H9 (cell line): ENCODE measurements around the gene TMEM51. TPM values are rescaled to one million over a fixed set of nuclear protein-coding genes. Genes with fewer than 3 reads are reported as not detected.

Source experiments
- DNase-seq: peaks from one replicate; pipeline ENCODE4 v3.0.0-alpha.2; 2017
- H2AFZ ChIP-seq: one replicate; pipeline ENCODE4 v1.6.1; 2013; ENCODE audit warnings: mild to moderate bottlenecking, low read length, control low read depth, moderate library complexity
- H2AK5ac ChIP-seq: 2 replicates; pipeline ENCODE4 v1.6.1; 2013; ENCODE audit warnings: low read length, control low read depth, mixed read lengths; ENCODE audit not compliant: insufficient read length
- H2BK120ac ChIP-seq: one replicate; pipeline ENCODE4 v1.6.1; 2013; ENCODE audit warnings: low read depth, mild to moderate bottlenecking, low read length, control low read depth, inconsistent platforms; ENCODE audit not compliant: poor library complexity, severe bottlenecking
- H2BK12ac ChIP-seq: 2 replicates; pipeline ENCODE4 v1.6.1; 2013; ENCODE audit warnings: low read length, control low read depth, mixed read lengths, low read depth; ENCODE audit not compliant: insufficient read length
- H2BK15ac ChIP-seq: 2 replicates; pipeline ENCODE4 v1.6.1; 2013; ENCODE audit warnings: low read depth, low read length, control low read depth
- H2BK20ac ChIP-seq: one replicate; pipeline ENCODE4 v1.6.1; 2013; ENCODE audit warnings: low read depth, mild to moderate bottlenecking, low read length, control low read depth, inconsistent platforms; ENCODE audit not compliant: poor library complexity, severe bottlenecking
- H2BK5ac ChIP-seq: 2 replicates; pipeline ENCODE4 v1.6.1; 2013; ENCODE audit warnings: low read length, control low read depth, mixed read lengths; ENCODE audit not compliant: insufficient read length
- H3K14ac ChIP-seq: 2 replicates; pipeline ENCODE4 v1.6.1; 2013; ENCODE audit warnings: low read length, control low read depth; ENCODE audit not compliant: insufficient read depth
- H3K18ac ChIP-seq: 2 replicates; pipeline ENCODE4 v1.6.1; 2013; ENCODE audit warnings: low read depth, mild to moderate bottlenecking, mixed read lengths, low read length, control low read depth; ENCODE audit not compliant: insufficient read length
- H3K23ac ChIP-seq: 2 replicates; pipeline ENCODE4 v1.6.1; 2013; ENCODE audit warnings: low read length, control low read depth, mixed read lengths, low read depth; ENCODE audit not compliant: insufficient read length
- H3K23me2 ChIP-seq: 2 replicates; pipeline ENCODE4 v1.6.1; 2013; ENCODE audit warnings: low read depth, mild to moderate bottlenecking, mixed read lengths, low read length, control low read depth; ENCODE audit not compliant: insufficient read length, poor library complexity, severe bottlenecking
- H3K27ac ChIP-seq: 2 replicates; pipeline ENCODE4 v1.5.1; 2013; ENCODE audit warnings: low read length, control low read depth, mixed read lengths, low read depth; ENCODE audit not compliant: insufficient read length
- H3K27me3 ChIP-seq: 2 replicates; pipeline ENCODE4 v1.6.1; 2013; ENCODE audit warnings: low read length, control low read depth, inconsistent platforms; ENCODE audit not compliant: insufficient read depth
- H3K4ac ChIP-seq: 2 replicates; pipeline ENCODE4 v1.6.1; 2013; ENCODE audit warnings: low read depth, mild to moderate bottlenecking, control low read depth, inconsistent platforms, low read length, moderate library complexity
- H3K4me1 ChIP-seq: 2 replicates; pipeline ENCODE4 v1.6.1; 2013; ENCODE audit warnings: low read length, control low read depth, inconsistent platforms; ENCODE audit not compliant: insufficient read depth
- H3K4me2 ChIP-seq: 2 replicates; pipeline ENCODE4 v1.6.1; 2013; ENCODE audit warnings: low read length, control low read depth, mixed read lengths; ENCODE audit not compliant: insufficient read length, insufficient read depth
- H3K56ac ChIP-seq: 2 replicates; pipeline ENCODE4 v1.6.1; 2013; ENCODE audit warnings: low read depth, mild to moderate bottlenecking, mixed read lengths, low read length, control low read depth; ENCODE audit not compliant: insufficient read length
- H3K79me1 ChIP-seq: 2 replicates; pipeline ENCODE4 v1.6.1; 2013; ENCODE audit warnings: low read depth, mild to moderate bottlenecking, moderate library complexity, low read length, control low read depth, inconsistent platforms; ENCODE audit not compliant: insufficient read depth, poor library complexity, severe bottlenecking
- H3K79me2 ChIP-seq: 2 replicates; pipeline ENCODE4 v1.6.1; 2013; ENCODE audit warnings: low read length, control low read depth, inconsistent platforms; ENCODE audit not compliant: insufficient read depth
- H3K9ac ChIP-seq: 2 replicates; pipeline ENCODE4 v1.6.1; 2013; ENCODE audit warnings: low read length, control low read depth, mixed read lengths; ENCODE audit not compliant: insufficient read length; ENCODE audit errors: extremely low read depth
- H3K9me3 ChIP-seq: one replicate; pipeline ENCODE4 v1.6.1; 2013; ENCODE audit warnings: low read depth, low read length, inconsistent platforms; ENCODE audit not compliant: control insufficient read depth
- H3T11ph ChIP-seq: one replicate; pipeline ENCODE4 v1.6.1; 2013; ENCODE audit warnings: mild to moderate bottlenecking, low read length, control low read depth, inconsistent platforms
- H4K20me1 ChIP-seq: one replicate; pipeline ENCODE4 v1.6.1; 2013; ENCODE audit not compliant: control insufficient read depth, insufficient read length, insufficient read depth
- H4K5ac ChIP-seq: 2 replicates; pipeline ENCODE4 v1.6.1; 2013; ENCODE audit warnings: low read depth, mild to moderate bottlenecking, mixed read lengths, low read length, control low read depth; ENCODE audit not compliant: insufficient read length
- H4K8ac ChIP-seq: replicated peaks from 2 replicates; pipeline ENCODE4 v1.6.1; 2013; ENCODE audit warnings: low read length, control low read depth, mixed read lengths, low read depth; ENCODE audit not compliant: insufficient read length
- H4K91ac ChIP-seq: 2 replicates; pipeline ENCODE4 v1.6.1; 2013; ENCODE audit warnings: low read depth, mild to moderate bottlenecking, moderate library complexity, mixed read lengths, low read length, control low read depth; ENCODE audit not compliant: insufficient read length
- H3K27ac Mint-ChIP-seq, 3 experiments: 2 replicates in 2 of 3; 3 replicates in 1 of 3; pipeline ENCODE4 v1.8.0; 2020 to 2021; ENCODE audit warnings: mixed read lengths in 3 of 3, mild to moderate bottlenecking in 1 of 3, moderate library complexity in 1 of 3
- H3K27me3 Mint-ChIP-seq: 2 replicates; pipeline ENCODE4 v1.8.0; 2021; ENCODE audit warnings: low read depth, mild to moderate bottlenecking, moderate library complexity, mixed read lengths
- H3K36me3 Mint-ChIP-seq, 3 experiments: 2 replicates in 2 of 3; 3 replicates in 1 of 3; pipeline ENCODE4 v1.8.0; 2020 to 2021; ENCODE audit warnings: low read depth in 3 of 3, mixed read lengths in 3 of 3; ENCODE audit not compliant: insufficient read depth in 1 of 3
- H3K4me1 Mint-ChIP-seq, 2 experiments: 2 replicates each; pipeline ENCODE4 v1.8.0; 2020; ENCODE audit warnings: mixed read lengths in 2 of 2
- H3K4me3 Mint-ChIP-seq, 2 experiments: 2 replicates in 1 of 2; 3 replicates in 1 of 2; pipeline ENCODE4 v1.8.0; 2020 to 2021; ENCODE audit warnings: mild to moderate bottlenecking in 2 of 2, mixed read lengths in 2 of 2, moderate library complexity in 1 of 2
- H3K9me3 Mint-ChIP-seq, 2 experiments: 2 replicates in 1 of 2; 3 replicates in 1 of 2; pipeline ENCODE4 v1.8.0; 2020; ENCODE audit warnings: mild to moderate bottlenecking in 2 of 2, mixed read lengths in 2 of 2, moderate library complexity in 1 of 2
- CTCF ChIP-seq: fragments of 200-600 bp; sonication (generic); conservative IDR thresholded peaks from 3 replicates; pipeline ENCODE4 v1.8.0; 2021; ENCODE audit warnings: antibody characterized with exemption, mild to moderate bottlenecking
- WGBS: extraction: QIAGEN DNeasy Blood & Tissue Kit; methylation state at CpG from one replicate; pipeline ENCODE4 v1.1.7; 2013; ENCODE audit warnings: missing lambda C conversion rate, low lambda C conversion rate, mixed read lengths; ENCODE audit not compliant: insufficient read length; ENCODE audit errors: extremely low coverage; 5-methylcytosine and 5-hydroxymethylcytosine counted together
- total RNA-seq: library from RNA; stranded (reverse); gene quantifications from 2 replicates; pipeline ENCODE4 v1.2.1, GENCODE V29; 2021

The TMEM51 gene
- total RNA-seq, 1 experiment from 2014 or later, result 4.6 TPM

- Histone ChIP-seq H3K4me2 (no peak overlapping the region), H2BK15ac (no peak overlapping the region), H3K79me1 (no peaks in the 10 kb centered on the region), H3K56ac (no peak overlapping the region), H2BK12ac (no peak overlapping the region), H4K8ac (no peak overlapping the region), H4K5ac (no peak overlapping the region), H3K9ac (no peak overlapping the region), H4K20me1 (no peaks in the 10 kb centered on the region), H3K23ac (no peak overlapping the region), H3K14ac (no peak overlapping the region), H3K18ac (no peak overlapping the region), H4K91ac (no peak overlapping the region), H2AFZ (no peak overlapping the region), H3K4ac (no peak overlapping the region), H3K27me3 (no peaks in the 10 kb centered on the region), H3T11ph (no peak overlapping the region), H3K23me2 (no peaks in the 10 kb centered on the region), H2AK5ac (no peak overlapping the region), H3K9me3 (no peaks in the 10 kb centered on the region), H3K27ac (no peak overlapping the region), H3K4me1 (no peaks in the 10 kb centered on the region), H2BK20ac (no peak overlapping the region), H2BK5ac (no peak overlapping the region), H3K79me2 (no peaks in the 10 kb centered on the region), H2BK120ac (no peak overlapping the region)
- Mint-ChIP-seq H3K27ac (no peak overlapping the region), H3K4me1 (peaks cover 2 to 5% of the 10 kb centered on the region in 2 experiments; a peak in 2 of 4 replicates), H3K36me3 (peaks cover 24 to 26% (median 26%) of the 10 kb centered on the region in 3 experiments), H3K9me3 (peaks cover 12 to 14% of the 10 kb centered on the region in 2 experiments), H3K27me3 (peaks cover 6% of the 10 kb centered on the region), H3K4me3 (no peak overlapping the region)
- TF ChIP-seq CTCF, result no peak
- no peak for DNase-seq
- WGBS, result no CpG with 5 or more reads among the region's 4 CpGs
Observed at GRCh38 chr1:15222653-15223303, 69.2 kb downstream of the TMEM51 start.
